ENCODE results near the gene SIN3A.

DNA sequence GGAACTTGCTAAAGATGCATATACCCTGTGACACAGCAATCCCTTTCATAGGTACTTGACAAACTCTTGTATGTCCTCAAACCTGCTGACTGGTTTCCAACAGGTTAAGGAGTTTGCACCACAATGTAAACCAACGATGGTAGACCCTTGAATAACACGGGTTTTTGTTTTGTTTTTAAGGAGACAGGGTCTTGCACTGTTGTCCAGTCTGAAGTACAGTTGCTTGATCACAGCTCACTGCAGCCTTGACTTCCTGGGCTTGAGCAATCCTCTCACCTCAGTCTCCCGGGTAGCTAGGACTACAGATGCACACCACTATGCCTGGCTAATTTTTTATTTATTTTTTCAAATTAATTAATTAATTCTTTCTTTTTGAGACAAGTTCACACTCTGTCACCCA is 23.3 kb downstream of the SIN3A start:
- TF ChIP-seq RAD51 (IDR thresholded peaks at IDR 0.05; ENCODE audit: borderline replicate concordance, low read depth) (no peak), PTBP1 (IDR thresholded peaks at IDR 0.05; ENCODE audit: low read depth, low read length) (no peak), TEAD4 (IDR thresholded peaks at IDR 0.05; ENCODE audit: low read length) (no peak), TEAD4 (CRISPR knock-in tag; IDR thresholded peaks at IDR 0.05; ENCODE audit: borderline replicate concordance) (no peak), MAFK (IDR thresholded peaks at IDR 0.05; ENCODE audit: low read length) (no peak), ZNF583 (CRISPR knock-in tag; IDR thresholded peaks at IDR 0.05) (no peak), RBM39 (optimal IDR thresholded peaks at IDR 0.05; ENCODE audit: low read depth, low read length) (no peak), IFI16 (CRISPR knock-in tag; IDR thresholded peaks at IDR 0.05) (no peak), POLR2A (conservative IDR thresholded peaks at IDR 0.05) (no peak), YBX1 (IDR thresholded peaks at IDR 0.05) (no peak), SMAD3 (CRISPR knock-in tag; conservative IDR thresholded peaks at IDR 0.05) (no peak), ZNF644 (tag; IDR thresholded peaks at IDR 0.05; ENCODE audit: low read depth) (no peak), EP300 (IDR thresholded peaks at IDR 0.05; ENCODE audit: low read length) (no peak)
- TF ChIP-seq, protein P1, sequence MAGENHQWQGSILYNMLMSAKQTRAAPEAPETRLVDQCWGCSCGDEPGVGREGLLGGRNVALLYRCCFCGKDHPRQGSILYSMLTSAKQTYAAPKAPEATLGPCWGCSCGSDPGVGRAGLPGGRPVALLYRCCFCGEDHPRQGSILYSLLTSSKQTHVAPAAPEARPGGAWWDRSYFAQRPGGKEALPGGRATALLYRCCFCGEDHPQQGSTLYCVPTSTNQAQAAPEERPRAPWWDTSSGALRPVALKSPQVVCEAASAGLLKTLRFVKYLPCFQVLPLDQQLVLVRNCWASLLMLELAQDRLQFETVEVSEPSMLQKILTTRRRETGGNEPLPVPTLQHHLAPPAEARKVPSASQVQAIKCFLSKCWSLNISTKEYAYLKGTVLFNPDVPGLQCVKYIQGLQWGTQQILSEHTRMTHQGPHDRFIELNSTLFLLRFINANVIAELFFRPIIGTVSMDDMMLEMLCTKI (IDR thresholded peaks at IDR 0.05; ENCODE audit: partially characterized antibody), result no peak

Data from K562 (cell line).